Testis (tissue), 2 donors: ENCODE data around the gene SEMA4D.

ENCODE experiments used
- POLR2A ChIP-seq: fragments of 450-650 bp; IDR thresholded peaks from one replicate; pipeline ENCODE4 v1.6.1; 2017; ENCODE audit warnings: antibody characterized with exemption, mild to moderate bottlenecking, moderate library complexity
- TF ChIP-seq, protein P1 (sequence below), 3 experiments: fragments of 450-650 bp in 2 of 3; fragments of 200-600 bp in 1 of 3; sonication (generic) in 1 of 3; IDR thresholded peaks; one replicate each; pipeline ENCODE4 v1.5.1; 2016 to 2019; ENCODE audit warnings: antibody characterized with exemption in 3 of 3, mild to moderate bottlenecking in 2 of 3, moderate library complexity in 1 of 3

DNA sequence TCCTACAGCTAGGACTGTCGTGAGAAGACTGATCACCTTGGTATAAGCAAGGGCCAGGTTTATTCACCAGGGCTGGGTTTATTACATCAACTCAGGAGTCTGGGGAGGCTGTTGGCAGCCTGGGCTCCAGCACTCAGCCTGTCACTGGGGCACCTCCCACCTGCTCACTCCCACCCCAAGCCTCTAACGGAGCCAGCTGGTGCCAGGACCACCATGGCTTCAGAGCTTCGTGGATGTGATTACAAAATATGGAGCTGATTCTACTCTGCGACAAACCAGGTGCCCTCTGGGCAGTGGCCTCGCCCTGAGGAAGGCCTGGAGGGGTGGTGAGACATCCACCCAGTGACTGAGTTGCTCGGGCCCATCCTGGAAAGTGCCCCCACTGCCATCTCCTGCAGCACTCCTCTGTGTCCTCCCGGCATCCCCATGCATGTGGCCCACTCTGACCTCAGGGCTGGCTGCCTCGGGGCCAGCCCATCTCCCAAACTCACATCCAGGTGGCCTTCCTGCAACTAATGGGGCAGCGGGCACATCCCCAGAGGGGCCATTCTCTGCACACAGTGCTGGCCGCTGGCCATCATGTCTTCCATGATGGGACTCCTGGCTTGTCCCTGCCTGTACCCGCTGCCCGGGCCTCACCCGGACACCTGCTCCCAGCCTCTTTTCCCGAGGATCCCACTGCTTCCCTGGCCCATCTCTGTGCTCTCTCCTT is 130.0 kb downstream of the SEMA4D start:
- TF ChIP-seq, protein P1, sequence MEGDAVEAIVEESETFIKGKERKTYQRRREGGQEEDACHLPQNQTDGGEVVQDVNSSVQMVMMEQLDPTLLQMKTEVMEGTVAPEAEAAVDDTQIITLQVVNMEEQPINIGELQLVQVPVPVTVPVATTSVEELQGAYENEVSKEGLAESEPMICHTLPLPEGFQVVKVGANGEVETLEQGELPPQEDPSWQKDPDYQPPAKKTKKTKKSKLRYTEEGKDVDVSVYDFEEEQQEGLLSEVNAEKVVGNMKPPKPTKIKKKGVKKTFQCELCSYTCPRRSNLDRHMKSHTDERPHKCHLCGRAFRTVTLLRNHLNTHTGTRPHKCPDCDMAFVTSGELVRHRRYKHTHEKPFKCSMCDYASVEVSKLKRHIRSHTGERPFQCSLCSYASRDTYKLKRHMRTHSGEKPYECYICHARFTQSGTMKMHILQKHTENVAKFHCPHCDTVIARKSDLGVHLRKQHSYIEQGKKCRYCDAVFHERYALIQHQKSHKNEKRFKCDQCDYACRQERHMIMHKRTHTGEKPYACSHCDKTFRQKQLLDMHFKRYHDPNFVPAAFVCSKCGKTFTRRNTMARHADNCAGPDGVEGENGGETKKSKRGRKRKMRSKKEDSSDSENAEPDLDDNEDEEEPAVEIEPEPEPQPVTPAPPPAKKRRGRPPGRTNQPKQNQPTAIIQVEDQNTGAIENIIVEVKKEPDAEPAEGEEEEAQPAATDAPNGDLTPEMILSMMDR (IDR thresholded peaks at IDR 0.05): no peak
- TF ChIP-seq POLR2A: no peak
